Kidney (tissue), 14 donors: ENCODE results near the gene PCNX2. TPM values are rescaled to one million over a fixed set of nuclear protein-coding genes. Genes with fewer than 3 reads are reported as not detected.
"Not testable (repeated sequence)": the region's sequence is repeated elsewhere in the genome, so short reads cannot be mapped to it uniquely, and the experiment has no call there.

Experiments used
- DNase-seq, 5 donors: peaks; one replicate each; pipeline ENCODE4 v3.0.0-alpha.2; 2013 to 2020
- FAIRE-seq: peaks from 2 replicates; lab custom pipeline; 2012; peaks lifted over from hg19 to GRCh38; lab: Jason Lieb, UNC
- H3K27ac ChIP-seq, 2 donors: one replicate each; pipeline ENCODE4 v1.7.0; 2013; ENCODE audit warnings: low read depth in 2 of 2, low read length in 2 of 2, inconsistent platforms in 1 of 2
- H3K27me3 ChIP-seq: one replicate; pipeline ENCODE4 v1.7.1; 2013; ENCODE audit warnings: low read length, inconsistent platforms; ENCODE audit not compliant: control insufficient read depth, insufficient read depth
- H3K36me3 ChIP-seq, 3 donors: one replicate each; pipeline versions ENCODE4 v1.7.0 to v1.7.1; 2013; ENCODE audit warnings: low read length in 3 of 3, control low read depth in 1 of 3, inconsistent platforms in 1 of 3; ENCODE audit not compliant: insufficient read depth in 3 of 3, control insufficient read depth in 2 of 3
- H3K4me1 ChIP-seq, 3 donors: one replicate each; pipeline versions ENCODE4 v1.7.0 to v1.7.1; 2013; ENCODE audit warnings: low read length in 3 of 3, inconsistent platforms in 1 of 3, low read depth in 1 of 3; ENCODE audit not compliant: control insufficient read depth in 2 of 3, insufficient read depth in 2 of 3
- H3K4me3 ChIP-seq, 3 donors: one replicate each; pipeline versions ENCODE4 v1.7.0 to v1.8.1; 2013; ENCODE audit warnings: low read length in 3 of 3, control low read depth in 1 of 3, inconsistent platforms in 1 of 3
- H3K9ac ChIP-seq, 3 donors: one replicate each; pipeline versions ENCODE4 v1.7.0 to v1.7.1; 2013; ENCODE audit warnings: low read length in 3 of 3, control low read depth in 1 of 3, inconsistent platforms in 1 of 3
- H3K9me3 ChIP-seq, 3 donors: one replicate each; pipeline versions ENCODE4 v1.7.0 to v1.7.1; 2013; ENCODE audit warnings: low read length in 3 of 3, control low read depth in 1 of 3, inconsistent platforms in 1 of 3; ENCODE audit not compliant: control insufficient read depth in 2 of 3, insufficient read depth in 1 of 3
- CTCF ChIP-seq: IDR thresholded peaks from 3 replicates; pipeline ENCODE4 v1.5.1; 2012; ENCODE audit warnings: mild to moderate bottlenecking, moderate library complexity, borderline replicate concordance; ENCODE audit not compliant: insufficient read depth; ENCODE audit errors: extremely low read depth
- intact Hi-C: fragments of 100-400 bp; cut with DNase I; formaldehyde crosslinking; loops from one replicate; pipeline ENCODE4 v1.11.1; 2022
- polyA plus RNA-seq: library from polyadenylated mRNA; stranded (reverse); fragments of 350-450 nt; fragmentation: Illumina TruSeq; extraction: RNeasy Lipid Tissue Mini Kit (QIAGEN cat#74804); gene quantifications from one replicate; pipeline ENCODE4 v1.2.3, GENCODE V29; 2014; ENCODE audit warnings: low read depth, low replicate concordance; ENCODE audit not compliant: insufficient read depth
- total RNA-seq: library from RNA; stranded (reverse); fragmentation: NEBNext Ultra II Directional; extraction: Animal tissue kit (Norgen Biotek cat#: 25700); gene quantifications from one replicate; pipeline ENCODE4 v1.2.1, GENCODE V29; 2021
- donor health status: control.
- donor health status: control.
- donor health status: control.
- donor health status: control.
- donor health status: control.
- donor health status: DM: yes; HTN: yes; CAD: no.
- donor health status: Normal renal cell carcinoma (clear cell type).

The PCNX2 gene
- total and polyA plus RNA-seq, 2 donors from 2014 or later, result 5.2 to 29.2 TPM

DNA sequence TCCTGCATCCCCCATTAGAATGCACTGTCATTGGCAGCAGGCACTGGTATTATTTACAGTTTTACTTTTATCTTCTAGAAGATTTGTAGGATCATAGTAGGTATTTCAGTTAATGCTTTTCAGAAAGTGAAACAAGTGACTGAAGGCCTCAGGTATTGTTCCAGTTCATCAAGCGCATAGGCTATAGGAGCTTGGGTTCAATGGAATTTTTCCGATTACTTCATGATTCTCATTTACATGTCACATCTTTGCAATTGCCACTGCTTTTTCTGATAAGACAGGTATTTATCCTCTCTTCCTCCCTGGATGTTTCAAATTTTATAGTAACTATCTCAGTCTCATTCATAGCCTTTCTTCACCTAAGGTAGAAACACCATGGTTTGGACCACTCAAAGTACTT lies 183.8 kb downstream of the PCNX2 start:
- H3K4me1 ChIP-seq, result peaks cover 0 to 6% (median 3%) of the 10 kb centered on the region in 3 donors
- no peak for DNase-seq
- no peak overlapping the region for H3K27ac ChIP-seq
- H3K36me3 ChIP-seq, result no peaks in the 10 kb centered on the region
- no peak overlapping the region for H3K4me3 ChIP-seq
- H3K9me3 ChIP-seq, result no peaks in the 10 kb centered on the region
- no peak for TF ChIP-seq CTCF
- no peaks in the 10 kb centered on the region for H3K27me3 ChIP-seq
- no peak overlapping the region for H3K9ac ChIP-seq
- no peak for FAIRE-seq
- intact Hi-C loops, result no loop called here

DNA sequence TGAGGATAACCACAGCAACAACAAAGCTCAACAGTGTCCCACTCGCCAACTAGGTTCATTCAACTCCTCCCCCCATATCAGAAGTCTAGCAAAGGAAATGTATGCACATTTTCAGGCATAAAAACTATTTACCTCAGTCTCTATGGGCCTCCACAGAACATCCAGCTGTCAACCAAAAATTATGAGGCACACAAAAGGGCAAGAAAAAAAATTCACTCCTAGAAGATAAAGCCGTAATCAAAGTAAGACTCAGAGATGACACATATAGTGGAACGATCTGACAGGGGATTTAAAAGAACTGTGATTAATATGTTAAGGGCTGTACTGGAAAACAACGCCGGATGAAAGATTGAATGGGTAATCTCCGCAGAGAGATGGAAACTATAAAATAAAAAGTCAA lies 186.4 kb downstream of the PCNX2 start:
- Histone ChIP-seq H3K9me3 (no peaks in the 10 kb centered on the region), H3K36me3 (no peaks in the 10 kb centered on the region), H3K27me3 (no peaks in the 10 kb centered on the region), H3K27ac (no peak overlapping the region), H3K4me3 (no peak overlapping the region), H3K9ac (no peak overlapping the region), H3K4me1 (peaks cover 0 to 6% (median 3%) of the 10 kb centered on the region in 3 donors)
- no peak for TF ChIP-seq CTCF
- DNase-seq (no peak), FAIRE-seq (no peak)
- intact Hi-C loops, result no loop called here

- H3K9me3 ChIP-seq, H3K27me3 ChIP-seq, FAIRE-seq, H3K36me3 ChIP-seq, H3K4me1 ChIP-seq, H3K27ac ChIP-seq, DNase-seq, intact Hi-C loops, H3K4me3 ChIP-seq, H3K9ac ChIP-seq: not testable (repeated sequence)
Observed at GRCh38 chr1:233107716-233108130, 187.8 kb downstream of the PCNX2 start.

GRCh38 chr1:233107130-233107660 lies 188.3 kb downstream of the PCNX2 start:
- H3K27ac ChIP-seq, result no peak overlapping the region

More at GRCh38 chr1:233107130-233107660, 188.3 kb downstream of the PCNX2 start:
- Histone ChIP-seq H3K36me3 (no peaks in the 10 kb centered on the region), H3K4me3 (no peak overlapping the region), H3K27me3 (no peaks in the 10 kb centered on the region), H3K9me3 (no peaks in the 10 kb centered on the region), H3K9ac (no peak overlapping the region), H3K4me1 (no peaks in the 10 kb centered on the region)
- DNase-seq (no peak), FAIRE-seq (no peak)
- TF ChIP-seq CTCF, result no peak
- intact Hi-C loops, result no loop called here
